Esophagus muscularis mucosa (tissue), 4 donors: Measurements from ENCODE around the gene PSMD6. TPM values are rescaled to one million over a fixed set of nuclear protein-coding genes. Genes with fewer than 3 reads are reported as not detected.

Experiments used
- DNase-seq: peaks from one replicate; pipeline ENCODE4 v3.0.0-alpha.2; 2017; ENCODE audit errors: extremely low spot score
- H3K27ac ChIP-seq, 4 donors: fragments of 200-600 bp; sonication (generic); replicated peaks in 1 of 4; 1 replicate in 3 of 4; 2 replicates in 1 of 4; pipeline ENCODE4 v1.5.1; 2016 to 2019; ENCODE audit warnings: mild to moderate bottlenecking in 1 of 4
- H3K27me3 ChIP-seq, 4 donors: fragments of 200-600 bp; sonication (generic); one replicate each; pipeline versions ENCODE4 v1.5.1 to v1.6.0; 2016 to 2019
- H3K36me3 ChIP-seq, 4 donors: fragments of 200-600 bp; sonication (generic); one replicate each; pipeline ENCODE4 v1.5.1; 2016 to 2019
- H3K4me1 ChIP-seq, 4 donors: fragments of 200-600 bp; sonication (generic); one replicate each; pipeline ENCODE4 v1.5.1; 2016 to 2019
- H3K4me3 ChIP-seq, 4 donors: fragments of 200-600 bp; sonication (generic); 1 replicate in 2 of 4; 2 replicates in 2 of 4; pipeline ENCODE4 v1.5.1; 2016 to 2019; ENCODE audit warnings: mild to moderate bottlenecking in 4 of 4, moderate library complexity in 1 of 4
- H3K9me3 ChIP-seq, 4 donors: fragments of 200-600 bp; sonication (generic); 1 replicate in 3 of 4; 2 replicates in 1 of 4; pipeline ENCODE4 v1.5.1; 2016 to 2019
- CTCF ChIP-seq, 3 experiments: fragments of 200-600 bp in 2 of 3; fragments of 450-650 bp in 1 of 3; sonication (generic) in 2 of 3; IDR thresholded peaks; one replicate each; pipeline ENCODE4 v1.5.1; 2017 to 2019; ENCODE audit warnings: antibody characterized with exemption in 3 of 3, mild to moderate bottlenecking in 2 of 3, moderate library complexity in 1 of 3
- EP300 ChIP-seq: sonication (generic); formaldehyde crosslinking; IDR thresholded peaks from one replicate; pipeline ENCODE4 v1.6.1; 2017; ENCODE audit warnings: antibody characterized with exemption
- POLR2A ChIP-seq: fragments of 450-650 bp; IDR thresholded peaks from one replicate; pipeline ENCODE4 v1.6.1; 2017; ENCODE audit warnings: antibody characterized with exemption, moderate library complexity, mild to moderate bottlenecking, low read depth
- POLR2AphosphoS5 ChIP-seq, 2 donors: sonication (generic); formaldehyde crosslinking; IDR thresholded peaks; one replicate each; pipeline ENCODE4 v1.6.1; 2017; ENCODE audit warnings: antibody characterized with exemption in 2 of 2
- WGBS: methylation state at CpG from one replicate; pipeline ENCODE4 v1.1.5; 2018; 5-methylcytosine and 5-hydroxymethylcytosine counted together
- intact Hi-C: fragments of 100-400 bp; cut with DNase I; formaldehyde crosslinking; loops from one replicate; pipeline ENCODE4 v1.15.1; 2023
- total RNA-seq, 4 donors: library from RNA; depleted of rRNA; stranded (reverse); fragments of >200 nt; gene quantifications; one replicate each; pipeline versions ENCODE4 v1.1.0 to v1.2.1, GENCODE V29; 2016

Gene PSMD6
- total RNA-seq, 4 donors from 2014 or later: 64.5 to 78.2 (median 70.7) TPM

DNA sequence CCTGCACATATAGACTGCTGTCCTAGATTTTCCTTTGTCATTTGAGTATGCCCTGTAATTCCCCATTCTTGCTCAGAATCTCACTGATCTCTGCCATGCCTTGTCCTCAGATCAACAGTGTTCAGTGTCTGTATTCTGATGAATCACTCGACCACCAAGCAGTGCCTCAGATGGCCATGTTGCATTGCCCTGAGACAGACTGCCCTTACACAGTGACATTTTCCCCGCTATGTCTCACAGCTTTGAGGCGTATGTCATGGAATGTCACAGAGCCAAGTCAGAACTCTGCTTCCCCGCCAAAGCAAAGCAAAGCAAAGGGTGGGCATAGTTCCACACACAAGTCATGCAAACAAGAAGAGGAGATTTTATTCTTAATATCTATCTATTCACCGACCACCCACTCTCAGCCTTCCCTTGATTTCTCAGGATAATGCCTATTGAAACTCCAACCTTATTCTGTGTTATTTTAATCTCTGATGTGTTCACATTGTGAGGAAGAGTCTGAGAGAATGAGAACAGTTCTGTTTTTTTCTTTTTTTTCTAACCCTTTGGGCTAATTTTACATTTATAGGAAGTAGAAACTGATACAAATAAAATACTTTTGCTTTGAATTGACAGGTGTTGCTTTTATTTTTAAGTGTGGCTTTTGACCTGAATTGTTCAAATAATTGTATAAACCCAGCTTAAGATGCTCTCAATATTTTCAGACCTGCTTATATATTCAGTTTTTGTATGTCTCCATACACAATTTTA lies 16.9 kb upstream of the PSMD6 start:
- DNase-seq: no peak
- intact Hi-C loops: loop anchor here (10.0 kb wide), 1 partner anchor 225 kb away; no protein-coding TSS in a partner anchor
- 68% methylated on average over 5 of the region's 5 CpGs for WGBS

GRCh38 chr3:64039332-64039731 lies 16.0 kb upstream of the PSMD6 start:
- 81% methylated on average over 4 of the region's 4 CpGs for WGBS

More for the DNA sequence above, 16.9 kb upstream of the PSMD6 start:
- no peaks in the 10 kb centered on the region for H3K27me3 ChIP-seq
- no peak overlapping the region for H3K27ac ChIP-seq
- H3K36me3 ChIP-seq: no peaks in the 10 kb centered on the region
- no peaks in the 10 kb centered on the region for H3K4me1 ChIP-seq
- no peak overlapping the region for H3K4me3 ChIP-seq
- H3K9me3 ChIP-seq: no peaks in the 10 kb centered on the region
- TF ChIP-seq POLR2A (no peak), POLR2AphosphoS5 (IDR thresholded peaks at IDR 0.05) (no peak), EP300 (no peak), CTCF (IDR thresholded peaks at IDR 0.05) (no peak)

DNA sequence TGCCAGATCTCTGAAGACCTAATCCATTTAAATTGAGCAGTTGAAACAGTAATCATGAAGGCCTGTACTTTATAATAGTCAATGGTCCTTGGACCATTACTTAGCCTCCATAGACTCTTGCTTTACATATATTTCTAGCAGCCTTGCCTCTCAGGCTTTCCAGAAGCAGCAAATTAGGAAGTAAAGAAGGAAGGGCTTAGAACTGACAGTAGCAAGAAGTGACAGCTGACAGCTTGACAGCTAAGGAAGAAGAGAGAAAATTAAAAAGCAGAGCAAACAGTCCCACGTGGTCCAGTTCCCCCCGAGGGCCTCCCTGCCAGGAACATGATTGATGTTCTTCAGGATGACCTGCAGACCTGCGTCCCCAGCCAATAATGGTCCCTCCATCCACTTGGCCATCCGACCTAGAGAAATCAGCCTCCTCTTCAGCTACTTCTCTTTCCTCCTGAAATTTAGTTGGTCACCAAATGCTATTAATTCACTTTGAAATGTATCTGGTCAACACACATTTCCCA lies 15.0 kb upstream of the PSMD6 start:
- Histone ChIP-seq H3K4me1 (no peaks in the 10 kb centered on the region), H3K36me3 (no peaks in the 10 kb centered on the region), H3K27me3 (no peaks in the 10 kb centered on the region), H3K27ac (no peak overlapping the region), H3K4me3 (no peak overlapping the region), H3K9me3 (peaks cover 0 to 4% (median 0%) of the 10 kb centered on the region in 4 donors)
- WGBS: 77% methylated on average over 4 of the region's 4 CpGs
- TF ChIP-seq CTCF (IDR thresholded peaks at IDR 0.05): no peak
- TF ChIP-seq EP300: no peak
- no peak for TF ChIP-seq POLR2A
- TF ChIP-seq POLR2AphosphoS5 (IDR thresholded peaks at IDR 0.05): no peak
- intact Hi-C loops: loop anchor here (10.0 kb wide), 1 partner anchor 226 kb away; no protein-coding TSS in a partner anchor
- DNase-seq: no peak

More at GRCh38 chr3:64039332-64039731, 16.0 kb upstream of the PSMD6 start:
- intact Hi-C loops: loop anchor here (10.0 kb wide), 1 partner anchor 225 kb away; no protein-coding TSS in a partner anchor
- Histone ChIP-seq H3K27me3 (no peaks in the 10 kb centered on the region), H3K4me3 (no peak overlapping the region), H3K27ac (no peak overlapping the region), H3K4me1 (no peaks in the 10 kb centered on the region), H3K36me3 (no peaks in the 10 kb centered on the region), H3K9me3 (peaks cover 0 to 2% (median 0%) of the 10 kb centered on the region in 4 donors)
- DNase-seq: no peak
- no peak for TF ChIP-seq CTCF (IDR thresholded peaks at IDR 0.05)
- no peak for TF ChIP-seq POLR2AphosphoS5 (IDR thresholded peaks at IDR 0.05)
- no peak for TF ChIP-seq POLR2A
- no peak for TF ChIP-seq EP300

DNA sequence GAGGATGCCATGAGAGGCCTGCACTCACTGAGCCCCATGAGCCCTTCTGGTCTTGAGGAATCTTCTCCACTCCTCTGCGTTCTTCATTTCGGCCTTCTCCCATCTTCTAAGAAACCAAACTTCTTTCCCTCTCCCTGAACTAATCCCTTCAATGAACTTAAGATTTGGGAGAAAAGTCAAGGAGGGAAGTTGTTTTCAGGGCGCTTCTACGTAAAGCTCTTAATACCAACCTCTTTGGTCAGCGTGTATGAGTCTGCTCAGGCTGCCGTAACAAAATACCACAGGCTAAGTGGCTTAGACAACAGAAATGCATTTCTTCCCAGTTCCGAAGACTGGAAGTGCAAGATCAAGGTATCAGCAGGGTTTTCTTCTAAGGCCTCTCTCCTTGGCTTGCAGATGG lies 13.8 kb upstream of the PSMD6 start:
- no peak overlapping the region for H3K27ac ChIP-seq
- no peaks in the 10 kb centered on the region for H3K36me3 ChIP-seq
- H3K9me3 ChIP-seq: peaks cover 0 to 4% (median 0%) of the 10 kb centered on the region in 4 donors
- 97% methylated on average over 7 of the region's 7 CpGs for WGBS
- peaks cover 0 to 8% (median 4%) of the 10 kb centered on the region in 4 donors for H3K4me1 ChIP-seq
- no peak overlapping the region for H3K4me3 ChIP-seq
- no peak for TF ChIP-seq EP300
- TF ChIP-seq POLR2A: no peak
- no peak for TF ChIP-seq CTCF (IDR thresholded peaks at IDR 0.05)
- TF ChIP-seq POLR2AphosphoS5 (IDR thresholded peaks at IDR 0.05): no peak
- no peak for DNase-seq
- intact Hi-C loops: loop anchor here (10.0 kb wide), 1 partner anchor 228 kb away; no protein-coding TSS in a partner anchor
- H3K27me3 ChIP-seq: no peaks in the 10 kb centered on the region
